ENCODE data around the gene CHRND.

- TF ChIP-seq EZH2 (IDR thresholded peaks at IDR 0.05; ENCODE audit: borderline replicate concordance, insufficient read depth, low read depth, low read length, poor library complexity, severe bottlenecking) (no peak), CTCF (IDR thresholded peaks at IDR 0.05) (no peak)
These were observed 46.4 kb upstream of the CHRND start for GRCh38 chr2:232479341-232480200.
